HL-60 (cell line): ENCODE results near the gene STARD3.
"Not testable (repeated sequence)": the region's sequence is repeated elsewhere in the genome, so short reads cannot be mapped to it uniquely, and the experiment has no call there.

Experiments
- DNase-seq, 2 experiments: peaks; one replicate each; pipeline ENCODE4 v3.0.0-alpha.2; 2010 to 2020; ENCODE audit warnings: low read depth in 1 of 2, low spot score in 1 of 2
- H3K27ac ChIP-seq: fragments of 250-450 bp; sonication (Bioruptor Pico); replicated peaks from 2 replicates; pipeline ENCODE4 v1.5.1; 2020; ENCODE audit warnings: mild to moderate bottlenecking, moderate library complexity
- H3K27me3 ChIP-seq: fragments of 250-450 bp; sonication (Bioruptor Pico); 2 replicates; pipeline ENCODE4 v1.5.1; 2021; ENCODE audit warnings: mild to moderate bottlenecking, moderate library complexity; ENCODE audit not compliant: insufficient read depth, poor library complexity, severe bottlenecking
- H3K4me3 ChIP-seq: replicated peaks from 2 replicates; pipeline ENCODE4 v1.5.1; 2011; ENCODE audit warnings: mild to moderate bottlenecking, control low read depth, low read length; ENCODE audit not compliant: insufficient read depth
- GABPA ChIP-seq: IDR thresholded peaks from 2 replicates; pipeline ENCODE4 v1.6.1; 2012; ENCODE audit warnings: low read depth
- POLR2AphosphoS5 ChIP-seq: IDR thresholded peaks from 2 replicates; pipeline ENCODE4 v1.6.1; 2012; ENCODE audit warnings: low read depth
- SPI1 ChIP-seq: IDR thresholded peaks from 2 replicates; pipeline ENCODE4 v1.6.1; 2012; ENCODE audit warnings: low read depth, mild to moderate bottlenecking, borderline replicate concordance
- TF ChIP-seq, protein P1 (sequence below): IDR thresholded peaks from 2 replicates; pipeline ENCODE4 v1.6.1; 2012; ENCODE audit warnings: low read depth; ENCODE audit not compliant: insufficient replicate concordance
- TF ChIP-seq, protein P2 (sequence below): IDR thresholded peaks from one replicate; pipeline ENCODE4 v1.5.1; 2011; ENCODE audit warnings: low read length, control low read depth, inconsistent platforms; ENCODE audit not compliant: insufficient read depth

The STARD3 gene

DNA sequence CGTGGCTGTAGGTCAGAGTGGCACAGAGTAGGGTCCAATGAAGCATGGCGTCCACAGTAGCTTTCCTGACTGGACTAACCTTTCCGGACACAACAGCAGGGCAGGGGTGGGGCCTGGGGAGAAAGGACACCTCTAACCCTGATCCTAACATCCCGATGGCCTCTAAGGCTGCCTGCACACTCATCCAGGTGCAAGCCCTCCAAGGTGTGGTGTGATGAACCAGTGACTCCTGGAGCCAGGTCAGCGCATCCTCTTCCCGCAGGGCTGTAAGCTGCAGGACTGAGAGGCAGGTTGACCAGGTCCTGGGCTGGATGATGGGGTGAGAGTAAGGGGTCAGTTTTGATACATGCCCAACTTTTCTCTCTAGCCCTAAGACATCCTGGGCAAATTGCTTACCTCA, 59.8 kb downstream of the STARD3 start:
- no peak overlapping the region for H3K4me3 ChIP-seq
- TF ChIP-seq, protein P1, sequence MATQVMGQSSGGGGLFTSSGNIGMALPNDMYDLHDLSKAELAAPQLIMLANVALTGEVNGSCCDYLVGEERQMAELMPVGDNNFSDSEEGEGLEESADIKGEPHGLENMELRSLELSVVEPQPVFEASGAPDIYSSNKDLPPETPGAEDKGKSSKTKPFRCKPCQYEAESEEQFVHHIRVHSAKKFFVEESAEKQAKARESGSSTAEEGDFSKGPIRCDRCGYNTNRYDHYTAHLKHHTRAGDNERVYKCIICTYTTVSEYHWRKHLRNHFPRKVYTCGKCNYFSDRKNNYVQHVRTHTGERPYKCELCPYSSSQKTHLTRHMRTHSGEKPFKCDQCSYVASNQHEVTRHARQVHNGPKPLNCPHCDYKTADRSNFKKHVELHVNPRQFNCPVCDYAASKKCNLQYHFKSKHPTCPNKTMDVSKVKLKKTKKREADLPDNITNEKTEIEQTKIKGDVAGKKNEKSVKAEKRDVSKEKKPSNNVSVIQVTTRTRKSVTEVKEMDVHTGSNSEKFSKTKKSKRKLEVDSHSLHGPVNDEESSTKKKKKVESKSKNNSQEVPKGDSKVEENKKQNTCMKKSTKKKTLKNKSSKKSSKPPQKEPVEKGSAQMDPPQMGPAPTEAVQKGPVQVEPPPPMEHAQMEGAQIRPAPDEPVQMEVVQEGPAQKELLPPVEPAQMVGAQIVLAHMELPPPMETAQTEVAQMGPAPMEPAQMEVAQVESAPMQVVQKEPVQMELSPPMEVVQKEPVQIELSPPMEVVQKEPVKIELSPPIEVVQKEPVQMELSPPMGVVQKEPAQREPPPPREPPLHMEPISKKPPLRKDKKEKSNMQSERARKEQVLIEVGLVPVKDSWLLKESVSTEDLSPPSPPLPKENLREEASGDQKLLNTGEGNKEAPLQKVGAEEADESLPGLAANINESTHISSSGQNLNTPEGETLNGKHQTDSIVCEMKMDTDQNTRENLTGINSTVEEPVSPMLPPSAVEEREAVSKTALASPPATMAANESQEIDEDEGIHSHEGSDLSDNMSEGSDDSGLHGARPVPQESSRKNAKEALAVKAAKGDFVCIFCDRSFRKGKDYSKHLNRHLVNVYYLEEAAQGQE, result no peak
- TF ChIP-seq POLR2AphosphoS5 (no peak), GABPA (no peak), SPI1 (no peak)
- TF ChIP-seq, protein P2, sequence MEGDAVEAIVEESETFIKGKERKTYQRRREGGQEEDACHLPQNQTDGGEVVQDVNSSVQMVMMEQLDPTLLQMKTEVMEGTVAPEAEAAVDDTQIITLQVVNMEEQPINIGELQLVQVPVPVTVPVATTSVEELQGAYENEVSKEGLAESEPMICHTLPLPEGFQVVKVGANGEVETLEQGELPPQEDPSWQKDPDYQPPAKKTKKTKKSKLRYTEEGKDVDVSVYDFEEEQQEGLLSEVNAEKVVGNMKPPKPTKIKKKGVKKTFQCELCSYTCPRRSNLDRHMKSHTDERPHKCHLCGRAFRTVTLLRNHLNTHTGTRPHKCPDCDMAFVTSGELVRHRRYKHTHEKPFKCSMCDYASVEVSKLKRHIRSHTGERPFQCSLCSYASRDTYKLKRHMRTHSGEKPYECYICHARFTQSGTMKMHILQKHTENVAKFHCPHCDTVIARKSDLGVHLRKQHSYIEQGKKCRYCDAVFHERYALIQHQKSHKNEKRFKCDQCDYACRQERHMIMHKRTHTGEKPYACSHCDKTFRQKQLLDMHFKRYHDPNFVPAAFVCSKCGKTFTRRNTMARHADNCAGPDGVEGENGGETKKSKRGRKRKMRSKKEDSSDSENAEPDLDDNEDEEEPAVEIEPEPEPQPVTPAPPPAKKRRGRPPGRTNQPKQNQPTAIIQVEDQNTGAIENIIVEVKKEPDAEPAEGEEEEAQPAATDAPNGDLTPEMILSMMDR, result no peak
- H3K27ac ChIP-seq, result no peak overlapping the region

DNA sequence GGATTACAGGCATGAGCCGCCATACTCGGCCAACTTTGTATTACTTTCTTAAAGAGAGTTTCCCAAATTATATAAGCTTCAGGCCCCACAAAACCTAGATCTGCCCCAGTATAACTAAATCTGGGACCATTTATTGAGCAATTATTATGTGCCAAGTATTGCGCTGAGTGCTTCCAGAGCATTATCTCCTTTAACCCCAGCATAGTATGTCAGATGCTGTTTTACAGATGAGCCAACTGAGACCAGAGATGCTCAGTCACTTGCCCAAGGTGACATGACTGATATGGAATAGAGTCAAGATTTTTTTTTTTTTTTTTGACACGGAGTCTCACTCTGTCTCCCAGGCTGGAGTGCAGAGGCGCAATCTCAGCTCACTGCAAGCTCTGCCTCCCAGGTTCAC, 61.0 kb downstream of the STARD3 start:
- TF ChIP-seq POLR2AphosphoS5 (no peak), GABPA (no peak), SPI1 (no peak)
- TF ChIP-seq, protein P1, result no peak
- TF ChIP-seq, protein P2, result no peak
- no peak for DNase-seq
- no peak overlapping the region for H3K27ac ChIP-seq
- peaks cover 17% of the 10 kb centered on the region for H3K27me3 ChIP-seq
- H3K4me3 ChIP-seq, result no peak overlapping the region

More for the DNA sequence above, 59.8 kb downstream of the STARD3 start:
- peaks cover 11% of the 10 kb centered on the region for H3K27me3 ChIP-seq
- DNase-seq, result no peak

DNA sequence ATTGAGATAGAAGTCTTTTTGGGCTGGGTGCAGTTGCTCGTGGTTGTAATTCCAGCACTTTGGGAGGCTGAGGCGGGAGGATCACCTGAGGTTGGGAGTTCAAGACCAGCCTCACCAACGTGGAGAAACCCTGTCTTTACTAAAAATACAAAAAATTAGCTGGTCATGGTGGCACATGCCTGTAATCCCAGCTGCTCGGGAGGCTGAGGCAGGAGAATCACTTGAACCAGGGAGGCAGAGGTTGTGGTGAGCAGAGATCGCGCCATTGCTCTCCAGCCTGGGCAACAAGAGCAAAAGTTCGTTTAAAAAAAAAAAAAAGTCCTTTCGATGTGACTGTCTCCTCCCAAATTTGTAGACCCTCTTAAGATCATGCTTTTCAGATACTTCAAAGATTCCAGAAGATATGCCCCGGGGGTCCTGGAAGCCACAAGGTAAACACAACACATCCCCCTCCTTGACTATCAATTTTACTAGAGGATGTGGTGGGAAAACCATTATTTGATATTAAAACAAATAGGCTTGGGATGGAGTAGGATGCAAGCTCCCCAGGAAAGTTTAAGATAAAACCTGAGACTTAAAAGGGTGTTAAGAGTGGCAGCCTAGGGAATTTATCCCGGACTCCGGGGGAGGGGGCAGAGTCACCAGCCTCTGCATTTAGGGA, 62.3 kb downstream of the STARD3 start:
- not testable (repeated sequence) for H3K4me3 ChIP-seq, H3K27ac ChIP-seq, DNase-seq
- H3K27me3 ChIP-seq, result peaks cover 17% of the 10 kb centered on the region

DNA sequence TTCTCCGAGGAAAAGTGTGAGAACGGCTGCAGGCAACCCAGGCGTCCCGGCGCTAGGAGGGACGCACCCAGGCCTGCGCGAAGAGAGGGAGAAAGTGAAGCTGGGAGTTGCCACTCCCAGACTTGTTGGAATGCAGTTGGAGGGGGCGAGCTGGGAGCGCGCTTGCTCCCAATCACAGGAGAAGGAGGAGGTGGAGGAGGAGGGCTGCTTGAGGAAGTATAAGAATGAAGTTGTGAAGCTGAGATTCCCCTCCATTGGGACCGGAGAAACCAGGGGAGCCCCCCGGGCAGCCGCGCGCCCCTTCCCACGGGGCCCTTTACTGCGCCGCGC, 62.8 kb downstream of the STARD3 start, which contains the start of gene ERBB2:
TSS of gene ERBB2 (plus strand) at position 247 of the 330 bp plus-strand sequence. CDS start 175 bp downstream, outside the sequence.
- H3K27me3 ChIP-seq, result peaks cover 17% of the 10 kb centered on the region
- TF ChIP-seq SPI1 (no peak), POLR2AphosphoS5 (no peak), GABPA (no peak)
- TF ChIP-seq, protein P1, result no peak
- TF ChIP-seq, protein P2, result no peak
- H3K4me3 ChIP-seq, result no peak within 1 kb of the TSS
- no peak for DNase-seq
- H3K27ac ChIP-seq, result no peak within 1 kb of the TSS
